ENCODE measurements around the gene CDH23. TPM values are rescaled to one million over a fixed set of nuclear protein-coding genes. Genes with fewer than 3 reads are reported as not detected.

CDH23 gene
- total and polyA plus RNA-seq, 10 of the 15 experiments (the other 5 are each of a cell fraction or from before 2014, with no cell fraction given) = 0.09 to 0.40 (median 0.15) TPM; not detected in 1

DNA sequence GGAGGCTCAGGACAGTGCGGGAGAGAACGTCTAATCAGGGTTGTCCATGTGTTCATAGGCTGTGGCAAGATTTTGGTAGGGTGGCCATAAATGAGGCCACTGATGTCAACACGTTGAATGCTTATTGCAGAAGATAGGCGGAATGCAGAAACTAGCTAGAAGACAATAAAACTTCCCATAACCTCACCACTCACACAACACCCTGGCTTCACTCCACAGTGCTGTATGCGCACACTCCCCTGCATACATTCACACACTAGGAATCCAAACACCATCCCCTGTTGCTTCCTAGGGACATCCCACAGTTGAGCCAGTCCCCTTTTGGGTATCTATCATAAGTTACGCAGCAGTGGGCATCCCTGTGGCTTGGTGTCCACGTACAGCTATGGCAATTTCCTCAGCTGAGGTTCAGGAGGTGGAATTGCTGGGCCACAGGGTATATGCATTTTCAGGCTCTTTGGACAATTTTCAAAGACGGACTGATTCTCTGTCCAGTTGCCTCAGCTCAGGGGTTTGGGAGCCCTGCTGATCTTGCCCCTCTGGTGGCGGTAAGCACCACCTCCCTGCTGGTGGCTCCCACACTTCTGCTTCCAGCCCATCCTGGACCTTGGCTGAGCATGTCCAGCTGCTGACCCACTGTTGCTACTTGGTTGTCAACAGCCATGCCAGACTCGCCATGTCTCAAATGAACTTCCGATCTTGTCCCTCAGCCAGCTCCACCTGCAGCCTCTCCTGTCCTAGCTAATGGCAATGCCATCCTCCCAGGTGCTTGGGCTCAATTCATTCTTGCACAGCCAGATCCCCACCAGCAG, 36.4 kb downstream of the CDH23 start:
- H3K9me3 ChIP-seq (replicated peaks; ENCODE audit: control insufficient read depth, insufficient read depth, low read length) = no peaks in the 10 kb centered on the region
- H3K4me2 ChIP-seq (ENCODE audit: control insufficient read depth, insufficient read depth) = no peak overlapping the region
- TF ChIP-seq, protein P1, sequence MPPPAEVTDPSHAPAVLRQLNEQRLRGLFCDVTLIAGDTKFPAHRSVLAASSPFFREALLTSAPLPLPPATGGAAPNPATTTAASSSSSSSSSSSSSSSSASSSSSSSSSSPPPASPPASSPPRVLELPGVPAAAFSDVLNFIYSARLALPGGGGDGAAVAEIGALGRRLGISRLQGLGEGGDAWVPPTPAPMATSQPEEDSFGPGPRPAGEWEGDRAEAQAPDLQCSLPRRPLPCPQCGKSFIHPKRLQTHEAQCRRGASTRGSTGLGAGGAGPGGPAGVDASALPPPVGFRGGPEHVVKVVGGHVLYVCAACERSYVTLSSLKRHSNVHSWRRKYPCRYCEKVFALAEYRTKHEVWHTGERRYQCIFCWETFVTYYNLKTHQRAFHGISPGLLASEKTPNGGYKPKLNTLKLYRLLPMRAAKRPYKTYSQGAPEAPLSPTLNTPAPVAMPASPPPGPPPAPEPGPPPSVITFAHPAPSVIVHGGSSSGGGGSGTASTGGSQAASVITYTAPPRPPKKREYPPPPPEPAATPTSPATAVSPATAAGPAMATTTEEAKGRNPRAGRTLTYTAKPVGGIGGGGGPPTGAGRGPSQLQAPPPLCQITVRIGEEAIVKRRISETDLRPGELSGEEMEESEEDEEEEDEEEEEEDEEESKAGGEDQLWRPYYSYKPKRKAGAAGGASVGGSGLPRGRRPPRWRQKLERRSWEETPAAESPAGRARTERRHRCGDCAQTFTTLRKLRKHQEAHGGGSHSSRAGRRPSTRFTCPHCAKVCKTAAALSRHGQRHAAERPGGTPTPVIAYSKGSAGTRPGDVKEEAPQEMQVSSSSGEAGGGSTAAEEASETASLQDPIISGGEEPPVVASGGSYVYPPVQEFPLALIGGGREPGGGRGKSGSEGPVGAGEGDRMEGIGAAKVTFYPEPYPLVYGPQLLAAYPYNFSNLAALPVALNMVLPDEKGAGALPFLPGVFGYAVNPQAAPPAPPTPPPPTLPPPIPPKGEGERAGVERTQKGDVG (CRISPR knock-in tag; IDR thresholded peaks at IDR 0.05) = no peak
- TF ChIP-seq HDAC6 (IDR thresholded peaks at IDR 0.05; ENCODE audit: unreplicated experiment) = no peak
- no peak for TF ChIP-seq SMARCA5 (IDR thresholded peaks at IDR 0.05)
- no peak for TF ChIP-seq PAX5 (IDR thresholded peaks at IDR 0.05; ENCODE audit: borderline replicate concordance, low read depth, low read length)
- TF ChIP-seq NR2C1 (IDR thresholded peaks at IDR 0.05) = no peak
- TF ChIP-seq POLR2AphosphoS5 (IDR thresholded peaks at IDR 0.05; ENCODE audit: low read length) = no peak
- TF ChIP-seq TCF3 (IDR thresholded peaks at IDR 0.05; ENCODE audit: borderline replicate concordance, insufficient read depth, low read depth, low read length) = no peak
- no peak for TF ChIP-seq E2F8 (IDR thresholded peaks at IDR 0.05; ENCODE audit: low read depth, partially characterized antibody)
- no peak for TF ChIP-seq NBN (IDR thresholded peaks at IDR 0.05)
- no peak for TF ChIP-seq RCOR1 (conservative IDR thresholded peaks at IDR 0.05; ENCODE audit: low read depth, low read length)
- no peak for TF ChIP-seq SUPT20H (IDR thresholded peaks at IDR 0.05; ENCODE audit: borderline replicate concordance, control insufficient read depth, low read depth, low read length)
- BruUV-seq (replicated peaks) = no TSS peak
- DNase-seq (ENCODE audit: low read depth, low spot score) (no peak), ATAC-seq (no peak), FAIRE-seq (no peak)
- in situ Hi-C loops (cut with MboI) (no loop called here), intact Hi-C loops (cut with micrococcal nuclease; ENCODE audit: unreplicated experiment) (no loop called here)
- POLR2A ChIA-PET = no interaction called here
- H2AFZ ChIP-seq (ENCODE audit: control insufficient read depth, low read depth, low read length) = no peak overlapping the region
- no peaks in the 10 kb centered on the region for H3K27me3 ChIP-seq (replicated peaks in 1 of 2; ENCODE audit: control insufficient read depth in 2 of 2, insufficient read depth in 2 of 2, low read length in 1 of 2)
- H3K27ac ChIP-seq (ENCODE audit: control insufficient read depth, insufficient read depth) = no peak overlapping the region
- CTCF ChIA-PET = interaction anchor here (0.5 to 1.0 kb wide), 2 partner anchors 63 to 137 kb away, joined by 3 read pairs; no protein-coding TSS in a partner anchor
- RAD21 ChIA-PET (ENCODE audit: unreplicated experiment) = no interaction called here
- no peaks in the 10 kb centered on the region for H3K79me2 ChIP-seq (ENCODE audit: control insufficient read depth, insufficient read depth, low read length)
- no peak overlapping the region for H3K4me3 ChIP-seq
- WGBS (ENCODE audit: insufficient coverage, insufficient replicate concordance, low lambda C conversion rate, missing lambda C conversion rate) = 50% methylated on average over 11 of the region's 11 CpGs
- H3K4me1 ChIP-seq (ENCODE audit: control insufficient read depth, insufficient read depth, low read length) = no peaks in the 10 kb centered on the region
- SMC1A ChIA-PET (ENCODE audit: uncharacterized antibody, unreplicated experiment) = no interaction called here
- no peaks in the 10 kb centered on the region; the same call in 1 of the 2 replicates for H4K20me1 ChIP-seq (ENCODE audit: control insufficient read depth, insufficient read depth)
- H3K9ac ChIP-seq (ENCODE audit: control insufficient read depth, insufficient read depth, low read length) = no peak overlapping the region
- no peaks in the 10 kb centered on the region for H3K36me3 ChIP-seq (ENCODE audit: control insufficient read depth in 2 of 2, insufficient read depth in 2 of 2, low read length in 1 of 2)

All from GM12878 (cell line).